Measurements from ENCODE around the gene SCARF2. TPM values are rescaled to one million over a fixed set of nuclear protein-coding genes. Genes with fewer than 3 reads are reported as not detected.

The SCARF2 gene
- total RNA-seq, 1 experiment from 2014 or later = 10.8 TPM

GRCh38 chr22:20453222-20453621 is 15.6 kb upstream of the SCARF2 start:
- peaks cover 2 to 10% (median 4%) of the 10 kb centered on the region in 3 experiments; a peak in 5 of 7 replicates for H3K36me3 Mint-ChIP-seq (ENCODE audit: insufficient read depth in 1 of 3, low read depth in 3 of 3)

More at GRCh38 chr22:20453222-20453621, 15.6 kb upstream of the SCARF2 start:
- no peak overlapping the region for H3K56ac ChIP-seq (ENCODE audit: insufficient read length, low read depth, low read length)
- no peak overlapping the region for H3K4ac ChIP-seq (ENCODE audit: low read depth, low read length)
- H3K14ac ChIP-seq (ENCODE audit: insufficient read depth, low read length) = no peak overlapping the region
- 0 out of 2 replicates have a peak, but pooled peaks cover 2% of the 10 kb centered on the region for H3K4me1 ChIP-seq (ENCODE audit: insufficient read depth, low read length)
- no peaks in the 10 kb centered on the region for H3K9me3 ChIP-seq (ENCODE audit: control insufficient read depth, low read depth, low read length)
- TF ChIP-seq, protein P1, sequence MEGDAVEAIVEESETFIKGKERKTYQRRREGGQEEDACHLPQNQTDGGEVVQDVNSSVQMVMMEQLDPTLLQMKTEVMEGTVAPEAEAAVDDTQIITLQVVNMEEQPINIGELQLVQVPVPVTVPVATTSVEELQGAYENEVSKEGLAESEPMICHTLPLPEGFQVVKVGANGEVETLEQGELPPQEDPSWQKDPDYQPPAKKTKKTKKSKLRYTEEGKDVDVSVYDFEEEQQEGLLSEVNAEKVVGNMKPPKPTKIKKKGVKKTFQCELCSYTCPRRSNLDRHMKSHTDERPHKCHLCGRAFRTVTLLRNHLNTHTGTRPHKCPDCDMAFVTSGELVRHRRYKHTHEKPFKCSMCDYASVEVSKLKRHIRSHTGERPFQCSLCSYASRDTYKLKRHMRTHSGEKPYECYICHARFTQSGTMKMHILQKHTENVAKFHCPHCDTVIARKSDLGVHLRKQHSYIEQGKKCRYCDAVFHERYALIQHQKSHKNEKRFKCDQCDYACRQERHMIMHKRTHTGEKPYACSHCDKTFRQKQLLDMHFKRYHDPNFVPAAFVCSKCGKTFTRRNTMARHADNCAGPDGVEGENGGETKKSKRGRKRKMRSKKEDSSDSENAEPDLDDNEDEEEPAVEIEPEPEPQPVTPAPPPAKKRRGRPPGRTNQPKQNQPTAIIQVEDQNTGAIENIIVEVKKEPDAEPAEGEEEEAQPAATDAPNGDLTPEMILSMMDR (conservative IDR thresholded peaks at IDR 0.05) = no peak
- Mint-ChIP-seq H3K4me1 (peaks cover 8 to 9% of the 10 kb centered on the region in 2 experiments), H3K9me3 (peaks cover 0 to 2% of the 10 kb centered on the region in 2 experiments; a peak in 1 of 5 replicates), H3K4me3 (no peak overlapping the region), H3K27ac (no peak overlapping the region), H3K27me3 (ENCODE audit: low read depth) (peaks cover 2% of the 10 kb centered on the region)
- no peak overlapping the region for H3K27ac ChIP-seq (ENCODE audit: insufficient read length, low read depth, low read length)
- H4K91ac ChIP-seq (ENCODE audit: insufficient read length, low read depth, low read length) = no peak overlapping the region
- H4K5ac ChIP-seq (ENCODE audit: insufficient read length, low read depth, low read length) = no peak overlapping the region
- no peak overlapping the region for H2BK12ac ChIP-seq (ENCODE audit: insufficient read length, low read depth, low read length)
- WGBS (ENCODE audit: extremely low coverage, insufficient read length, low lambda C conversion rate) = no CpG with 5 or more reads among the region's 3 CpGs
- DNase-seq = no peak
- no peaks in the 10 kb centered on the region for H3K79me1 ChIP-seq (ENCODE audit: insufficient read depth, low read depth, low read length, poor library complexity, severe bottlenecking)
- H3T11ph ChIP-seq (ENCODE audit: low read length) = no peak overlapping the region
- no peaks in the 10 kb centered on the region for H3K79me2 ChIP-seq (ENCODE audit: insufficient read depth, low read length)
- H4K20me1 ChIP-seq (ENCODE audit: control insufficient read depth, insufficient read depth, insufficient read length) = no peaks in the 10 kb centered on the region
- H3K23me2 ChIP-seq (ENCODE audit: insufficient read length, low read depth, low read length, poor library complexity, severe bottlenecking) = no peaks in the 10 kb centered on the region
- no peak overlapping the region for H3K9ac ChIP-seq (ENCODE audit: extremely low read depth, insufficient read length, low read length)
- H2BK20ac ChIP-seq (ENCODE audit: low read depth, low read length, poor library complexity, severe bottlenecking) = no peak overlapping the region
- no peak overlapping the region for H2AFZ ChIP-seq (ENCODE audit: low read length)
- H2BK120ac ChIP-seq (ENCODE audit: low read depth, low read length, poor library complexity, severe bottlenecking) = no peak overlapping the region
- no peaks in the 10 kb centered on the region for H3K27me3 ChIP-seq (ENCODE audit: insufficient read depth, low read length)
- no peak overlapping the region for H4K8ac ChIP-seq (replicated peaks; ENCODE audit: insufficient read length, low read depth, low read length)
- H2BK5ac ChIP-seq (ENCODE audit: insufficient read length, low read length) = no peak overlapping the region
- H3K18ac ChIP-seq (ENCODE audit: insufficient read length, low read depth, low read length) = no peak overlapping the region
- H2BK15ac ChIP-seq (ENCODE audit: low read depth, low read length) = no peak overlapping the region
- H2AK5ac ChIP-seq (ENCODE audit: insufficient read length, low read length) = no peak overlapping the region
- H3K23ac ChIP-seq (ENCODE audit: insufficient read length, low read depth, low read length) = no peak overlapping the region
- no peak overlapping the region for H3K4me2 ChIP-seq (ENCODE audit: insufficient read depth, insufficient read length, low read length)
